Peyer's patch (tissue), 4 donors: ENCODE data around the gene SLC23A2. TPM values are rescaled to one million over a fixed set of nuclear protein-coding genes. Genes with fewer than 3 reads are reported as not detected.
"Not testable (repeated sequence)": the region's sequence is repeated elsewhere in the genome, so short reads cannot be mapped to it uniquely, and the experiment has no call there.

ENCODE experiments used
- DNase-seq, 3 donors: peaks; one replicate each; pipeline ENCODE4 v3.0.0-alpha.2; 2017 to 2019
- H3K27ac ChIP-seq, 4 donors: fragments of 200-600 bp; sonication (generic); one replicate each; pipeline ENCODE4 v1.5.1; 2016 to 2019
- H3K27me3 ChIP-seq, 2 donors: fragments of 200-600 bp; sonication (generic); one replicate each; pipeline ENCODE4 v1.5.1; 2019
- H3K36me3 ChIP-seq, 3 donors: fragments of 200-600 bp; sonication (generic); one replicate each; pipeline ENCODE4 v1.5.1; 2016 to 2019
- H3K4me1 ChIP-seq, 4 donors: fragments of 200-600 bp; sonication (generic); one replicate each; pipeline ENCODE4 v1.5.1; 2016 to 2019
- H3K4me3 ChIP-seq, 4 donors: fragments of 200-600 bp; sonication (generic); 1 replicate in 3 of 4; 2 replicates in 1 of 4; pipeline ENCODE4 v1.5.1; 2016 to 2019; ENCODE audit warnings: mild to moderate bottlenecking in 1 of 4
- H3K9me3 ChIP-seq, 4 donors: fragments of 200-600 bp; sonication (generic); one replicate each; pipeline ENCODE4 v1.5.1; 2016 to 2019; ENCODE audit warnings: mild to moderate bottlenecking in 1 of 4
- CTCF ChIP-seq, 6 experiments: fragments of 450-650 bp in 4 of 6; fragments of 200-600 bp in 2 of 6; sonication (generic) in 1 of 6; IDR thresholded peaks; one replicate each; pipeline ENCODE4 v1.5.1; 2017 to 2019; ENCODE audit warnings: antibody characterized with exemption in 6 of 6, mild to moderate bottlenecking in 3 of 6, moderate library complexity in 1 of 6
- POLR2A ChIP-seq, 2 donors: fragments of 450-650 bp; IDR thresholded peaks; one replicate each; pipeline ENCODE4 v1.5.1; 2017; ENCODE audit warnings: antibody characterized with exemption in 2 of 2, mild to moderate bottlenecking in 2 of 2, moderate library complexity in 2 of 2
- total RNA-seq, 4 donors: library from RNA; depleted of rRNA; stranded (reverse); fragments of >200 nt; gene quantifications; one replicate each; pipeline ENCODE4 v1.1.0, GENCODE V29; 2016

SLC23A2 gene
- total RNA-seq, 4 donors from 2014 or later = 4.2 to 18.2 (median 11.0) TPM

DNA sequence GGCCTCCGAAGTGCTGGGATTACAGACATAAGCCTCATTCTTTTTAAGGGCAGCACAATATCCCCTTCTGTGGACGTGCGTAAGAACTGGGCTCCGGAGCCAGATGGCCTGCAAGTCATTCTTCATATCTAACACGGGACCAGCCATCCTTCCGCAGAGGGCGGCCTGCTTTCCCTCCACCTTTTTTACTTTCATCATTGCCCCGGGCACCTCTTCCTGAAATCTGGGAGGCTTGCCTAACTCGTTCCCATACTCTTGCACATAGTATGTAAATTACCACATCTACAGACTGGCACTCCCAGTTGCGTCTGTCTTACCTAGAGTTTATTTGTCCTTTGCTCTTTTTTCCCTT, 29.9 kb upstream of the SLC23A2 start:
- Histone ChIP-seq H3K9me3 (no peaks in the 10 kb centered on the region), H3K4me1 (no peaks in the 10 kb centered on the region), H3K4me3 (no peak overlapping the region), H3K27me3 (no peaks in the 10 kb centered on the region), H3K36me3 (no peaks in the 10 kb centered on the region), H3K27ac (no peak overlapping the region)
- DNase-seq = no peak
- no peak for TF ChIP-seq CTCF (IDR thresholded peaks at IDR 0.05)
- TF ChIP-seq POLR2A (IDR thresholded peaks at IDR 0.05) = no peak

- no peak for TF ChIP-seq CTCF (IDR thresholded peaks at IDR 0.05)
- no peak for TF ChIP-seq POLR2A (IDR thresholded peaks at IDR 0.05)
- Histone ChIP-seq H3K27ac (no peak overlapping the region), H3K4me3 (no peak overlapping the region), H3K9me3 (no peaks in the 10 kb centered on the region), H3K36me3 (no peaks in the 10 kb centered on the region), H3K27me3 (no peaks in the 10 kb centered on the region), H3K4me1 (no peaks in the 10 kb centered on the region)
- no peak for DNase-seq
These were observed 29.3 kb upstream of the SLC23A2 start for GRCh38 chr20:5030348-5031205.

DNA sequence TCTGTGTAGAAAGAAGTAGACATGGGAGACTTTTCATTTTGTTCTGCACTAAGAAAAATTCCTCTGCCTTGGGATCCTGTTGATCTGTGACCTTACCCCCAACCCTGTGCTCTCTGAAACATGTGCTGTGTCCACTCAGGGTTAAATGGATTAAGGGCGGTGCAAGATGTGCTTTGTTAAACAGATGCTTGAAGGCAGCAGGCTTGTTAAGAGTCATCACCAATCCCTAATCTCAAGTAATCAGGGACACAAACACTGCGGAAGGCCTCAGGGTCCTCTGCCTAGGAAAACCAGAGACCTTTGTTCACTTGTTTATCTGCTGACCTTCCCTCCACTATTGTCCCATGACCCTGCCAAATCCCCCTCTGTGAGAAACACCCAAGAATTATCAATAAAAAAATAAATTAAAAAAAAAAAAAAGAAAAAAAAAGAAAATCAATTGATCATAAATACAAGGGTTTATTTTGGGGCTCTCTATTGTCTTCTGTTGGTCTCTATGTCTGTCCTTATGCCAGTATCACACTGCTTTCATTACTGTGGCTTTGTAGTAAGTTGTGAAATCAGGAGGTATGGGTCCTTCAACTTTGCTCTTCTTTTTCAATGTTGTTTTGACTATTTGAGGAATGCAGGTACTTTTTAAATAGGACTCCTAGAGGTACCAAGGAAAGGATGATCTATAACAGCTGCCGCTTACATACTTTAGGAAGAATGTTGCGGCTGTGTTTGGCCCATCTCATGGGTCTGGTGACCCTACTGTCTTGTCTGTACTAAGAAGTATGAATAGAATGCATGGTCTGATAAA, 27.1 kb upstream of the SLC23A2 start:
- DNase-seq, H3K36me3 ChIP-seq, H3K4me3 ChIP-seq, H3K9me3 ChIP-seq, H3K4me1 ChIP-seq, H3K27ac ChIP-seq, H3K27me3 ChIP-seq: not testable (repeated sequence)

DNA sequence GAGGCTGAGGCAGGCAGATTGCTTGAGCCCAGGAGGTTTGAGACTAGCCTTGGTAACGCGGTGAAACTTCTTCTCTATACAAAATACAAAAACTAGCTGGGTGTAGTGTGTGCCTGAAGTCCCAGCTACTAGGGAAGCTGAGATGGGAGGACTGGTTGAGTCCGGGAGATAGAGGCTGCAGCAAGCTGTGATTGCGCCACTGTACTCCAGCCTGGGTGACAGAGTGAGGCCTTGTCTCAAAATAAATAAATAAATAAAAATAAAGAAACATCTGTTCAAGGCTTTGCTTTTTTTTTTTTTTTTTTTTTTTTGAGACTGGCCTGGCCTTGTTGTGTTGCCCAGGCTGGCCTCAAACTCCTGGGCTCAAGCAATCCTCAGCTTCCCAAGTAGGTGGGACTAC, 23.7 kb upstream of the SLC23A2 start:
- Histone ChIP-seq H3K4me1 (no peaks in the 10 kb centered on the region), H3K27ac (no peak overlapping the region), H3K36me3 (no peaks in the 10 kb centered on the region), H3K4me3 (no peak overlapping the region), H3K27me3 (no peaks in the 10 kb centered on the region), H3K9me3 (no peaks in the 10 kb centered on the region)
- no peak for DNase-seq
- no peak for TF ChIP-seq CTCF (IDR thresholded peaks at IDR 0.05)
- no peak for TF ChIP-seq POLR2A (IDR thresholded peaks at IDR 0.05)

DNA sequence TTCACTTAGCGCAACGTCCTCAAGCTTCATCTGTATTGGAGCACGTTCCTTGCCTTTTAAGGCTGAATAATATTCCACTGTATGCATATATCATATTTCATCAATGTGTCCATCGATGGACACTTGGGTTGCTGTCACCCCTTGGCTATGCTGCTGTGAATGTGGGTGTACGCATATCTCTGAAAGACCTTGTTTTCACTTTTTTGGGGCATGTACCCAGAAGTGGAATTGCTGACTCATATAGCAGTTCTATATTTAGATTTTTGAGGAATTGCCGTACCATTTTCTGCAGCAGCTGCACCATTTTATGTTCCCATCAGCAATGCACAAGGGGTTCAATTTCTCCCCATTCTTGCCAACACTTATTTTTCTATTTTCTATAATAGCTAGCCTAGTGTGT, 22.8 kb upstream of the SLC23A2 start:
- Histone ChIP-seq H3K9me3 (no peaks in the 10 kb centered on the region), H3K4me1 (no peaks in the 10 kb centered on the region), H3K4me3 (no peak overlapping the region), H3K27me3 (no peaks in the 10 kb centered on the region), H3K27ac (no peak overlapping the region), H3K36me3 (no peaks in the 10 kb centered on the region)
- no peak for DNase-seq
- TF ChIP-seq POLR2A (IDR thresholded peaks at IDR 0.05) (no peak), CTCF (IDR thresholded peaks at IDR 0.05) (no peak)

GRCh38 chr20:5023171-5023570, 21.9 kb upstream of the SLC23A2 start:
- not testable (repeated sequence) for H3K36me3 ChIP-seq, H3K4me3 ChIP-seq, H3K27ac ChIP-seq, H3K27me3 ChIP-seq, H3K9me3 ChIP-seq, H3K4me1 ChIP-seq, DNase-seq
